Head of caudate nucleus (tissue), 42 donors: ENCODE data around the gene FAM163B.

Source experiments
- DNase-seq, 42 donors: peaks; one replicate each; pipeline versions ENCODE4 v3.0.0 to v3.0.0-alpha.2; 2020 to 2021; ENCODE audit warnings: mixed read lengths in 7 of 42
- intact Hi-C: fragments of 100-400 bp; cut with DNase I; formaldehyde crosslinking; loops from one replicate; pipeline ENCODE4 v1.15.0; 2022

Gene FAM163B

DNA sequence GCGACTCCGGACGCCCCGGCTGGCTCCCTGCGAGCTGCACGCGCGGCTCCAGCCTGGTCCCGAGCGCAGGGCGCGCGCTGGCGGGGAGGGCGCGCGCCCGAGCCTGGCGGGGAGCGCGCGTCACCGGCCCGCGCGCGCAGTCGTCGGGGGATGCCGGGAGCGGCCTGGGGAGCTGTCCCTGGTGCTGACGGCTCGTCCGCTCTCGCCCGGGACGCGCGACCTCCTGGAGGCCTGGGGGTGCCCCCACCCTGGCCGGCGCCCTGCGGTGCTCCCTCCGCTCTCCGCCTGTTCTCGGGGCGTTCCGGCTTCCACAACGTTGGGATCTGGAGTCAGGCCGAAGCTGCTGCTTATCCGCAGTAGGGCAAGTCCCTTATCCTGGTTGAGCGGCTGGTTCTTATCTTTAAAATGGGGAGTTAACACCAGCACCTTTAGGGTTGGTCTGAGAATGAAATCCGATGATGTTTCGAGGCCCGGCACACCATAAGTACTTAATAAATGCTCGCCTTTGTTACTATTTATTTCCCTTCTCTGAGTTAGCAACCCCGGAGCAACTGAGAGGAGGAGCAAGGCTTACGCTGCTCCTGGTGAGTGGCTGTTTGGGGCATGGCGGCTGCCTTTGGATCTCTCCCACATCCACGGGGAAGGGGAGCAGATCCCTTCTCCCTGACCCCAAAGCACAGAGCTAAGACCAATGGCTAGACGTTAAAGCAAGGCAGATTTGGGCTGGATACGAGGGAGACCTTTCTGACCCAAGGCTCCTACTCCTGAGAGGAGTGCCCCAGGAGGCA lies at the start of gene FAM163B:
TSS of gene FAM163B (minus strand) at position 79 of the 788 bp plus-strand sequence. CDS start 29,166 bp downstream, outside the sequence.
- DNase-seq = peak in 38 of 42 donors; percentile 14 to 76 (median 55)
- intact Hi-C loops = no loop called here

DNA sequence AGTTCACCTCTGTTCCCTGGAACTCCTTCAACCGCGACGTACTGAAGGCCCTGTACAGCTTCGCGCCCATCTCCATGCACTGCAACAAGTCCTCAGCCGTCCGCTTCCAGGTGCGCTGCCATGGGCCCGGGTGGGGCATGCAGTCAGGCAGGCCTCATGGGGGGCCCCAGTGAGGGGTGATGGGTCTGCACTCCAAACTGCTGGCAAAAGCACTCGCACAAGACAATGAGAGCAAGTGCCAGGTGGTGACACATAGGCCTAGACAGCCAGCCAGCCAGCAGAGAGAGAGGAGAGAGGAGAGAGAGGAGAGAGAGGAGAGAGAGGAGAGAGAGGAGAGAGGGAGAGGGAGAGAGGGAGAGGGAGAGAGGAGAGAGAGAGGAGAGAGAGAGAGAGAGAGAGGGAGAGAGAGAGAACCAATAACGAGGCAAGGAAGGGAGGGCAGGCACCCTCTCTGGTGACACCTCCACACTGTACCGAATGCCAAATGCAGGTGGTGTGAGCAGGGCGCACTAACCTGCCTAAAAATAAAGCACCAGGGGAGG lies 48.0 kb upstream of the FAM163B start:
- peak in 23 of 42 donors; percentile 9 to 79 (median 36) for DNase-seq

GRCh38 chr9:133656211-133657119 lies 47.3 kb upstream of the FAM163B start:
- intact Hi-C loops = no loop called here
- DNase-seq = no peak

More for the DNA sequence above, 48.0 kb upstream of the FAM163B start:
- intact Hi-C loops = no loop called here

GRCh38 chr9:133655701-133656100 lies 46.5 kb upstream of the FAM163B start:
- DNase-seq = no peak
- intact Hi-C loops = no loop called here

DNA sequence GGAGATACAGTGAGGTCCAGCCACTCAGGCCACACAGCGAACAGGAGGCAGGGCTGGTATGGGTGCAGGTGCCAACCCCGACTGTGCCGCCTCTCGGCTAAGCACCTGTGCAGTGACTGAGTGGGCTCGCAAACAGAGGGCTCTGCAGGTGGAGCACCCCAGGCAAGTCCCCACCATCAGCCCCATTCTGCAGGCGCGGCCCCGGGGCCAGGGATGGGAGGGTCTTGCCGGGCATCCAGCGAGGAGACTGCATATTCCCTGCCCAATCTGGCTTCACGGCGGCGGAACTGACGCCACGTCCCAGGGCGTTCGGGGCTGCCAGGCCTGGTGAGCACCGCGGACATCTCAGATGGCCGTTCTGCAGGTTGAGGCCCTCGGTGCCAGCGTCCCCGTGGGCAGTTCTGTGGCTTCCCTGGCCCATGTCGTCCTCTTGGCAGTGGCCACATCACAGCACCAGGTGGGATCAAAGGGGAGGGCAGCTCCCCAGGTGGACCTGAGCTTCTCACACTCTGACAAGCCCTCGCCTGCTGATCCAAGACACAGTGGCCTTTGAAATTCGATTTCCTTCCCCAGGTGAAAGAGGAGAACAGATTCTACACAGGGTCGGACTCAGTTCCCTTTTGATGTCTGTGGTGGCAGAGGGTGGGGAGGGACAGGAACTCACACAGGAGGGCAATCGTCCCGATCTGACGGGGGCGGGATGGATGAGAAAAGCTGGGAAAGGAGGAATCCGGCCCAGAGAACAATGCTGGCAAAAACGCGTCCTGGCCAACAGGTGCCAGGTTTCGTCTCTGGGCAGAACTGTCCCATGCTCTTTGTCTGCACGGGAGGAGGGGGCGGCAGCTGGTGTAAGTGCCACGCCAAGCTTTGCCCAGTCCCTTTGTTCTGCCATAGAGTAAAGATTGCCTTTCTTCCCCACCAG lies 45.8 kb upstream of the FAM163B start:
- intact Hi-C loops = no loop called here
- no peak for DNase-seq

- no peak for DNase-seq
- intact Hi-C loops = no loop called here
Observed at GRCh38 chr9:133653638-133654037, 44.4 kb upstream of the FAM163B start.

- DNase-seq = no peak
- intact Hi-C loops = no loop called here
Observed at GRCh38 chr9:133650026-133650425, 40.8 kb upstream of the FAM163B start.

GRCh38 chr9:133649194-133649593 lies 40.0 kb upstream of the FAM163B start:
- intact Hi-C loops = no loop called here
- no peak for DNase-seq

- intact Hi-C loops = no loop called here
- DNase-seq = peak in 32 of 42 donors; percentile 12 to 75 (median 43)
Observed at GRCh38 chr9:133647765-133648469, 38.7 kb upstream of the FAM163B start.

GRCh38 chr9:133647148-133647547 lies 38.0 kb upstream of the FAM163B start:
- DNase-seq = no peak
- intact Hi-C loops = no loop called here

- intact Hi-C loops = no loop called here
Observed at GRCh38 chr9:133645021-133645765, 36.0 kb upstream of the FAM163B start.

DNA sequence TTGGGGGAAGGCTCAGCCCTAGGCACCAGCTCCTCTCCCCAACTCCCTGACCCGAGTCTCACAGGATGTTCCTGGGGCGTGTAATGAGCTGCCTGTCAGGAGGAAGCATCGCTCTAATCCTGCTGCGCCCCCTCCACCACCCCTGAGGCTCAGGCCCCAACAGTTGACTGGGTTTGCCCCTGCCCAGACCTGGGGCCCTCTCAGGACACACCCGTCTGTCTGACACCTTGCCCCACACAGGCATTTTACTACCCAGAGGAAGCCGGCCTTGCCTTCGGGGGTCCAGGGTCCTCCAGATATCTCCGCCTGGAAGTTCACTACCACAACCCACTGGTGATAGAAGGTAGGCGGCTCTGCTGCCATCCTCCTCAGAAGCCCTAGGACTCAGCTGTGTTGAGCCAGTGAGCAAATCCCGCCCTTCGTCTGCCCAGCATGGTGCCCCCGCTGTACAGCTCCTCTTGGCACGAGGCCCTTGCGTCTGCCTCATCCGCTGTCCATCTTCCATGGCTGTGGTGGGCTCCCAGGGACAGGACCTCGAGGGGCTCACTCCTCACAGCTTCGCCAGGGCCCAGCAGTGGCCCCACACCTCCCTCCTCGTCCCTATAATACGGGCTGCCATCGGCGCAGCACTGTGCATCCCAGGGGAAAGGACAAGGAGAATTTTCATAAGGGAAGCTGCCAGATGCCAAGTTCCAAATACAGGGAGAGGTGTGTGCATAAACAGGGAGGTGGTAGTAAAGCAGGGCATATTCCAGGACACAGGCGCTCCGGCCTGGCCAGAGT lies 35.0 kb upstream of the FAM163B start:
- DNase-seq = no peak
- intact Hi-C loops = no loop called here

More at GRCh38 chr9:133645021-133645765, 36.0 kb upstream of the FAM163B start:
- DNase-seq = no peak

DNA sequence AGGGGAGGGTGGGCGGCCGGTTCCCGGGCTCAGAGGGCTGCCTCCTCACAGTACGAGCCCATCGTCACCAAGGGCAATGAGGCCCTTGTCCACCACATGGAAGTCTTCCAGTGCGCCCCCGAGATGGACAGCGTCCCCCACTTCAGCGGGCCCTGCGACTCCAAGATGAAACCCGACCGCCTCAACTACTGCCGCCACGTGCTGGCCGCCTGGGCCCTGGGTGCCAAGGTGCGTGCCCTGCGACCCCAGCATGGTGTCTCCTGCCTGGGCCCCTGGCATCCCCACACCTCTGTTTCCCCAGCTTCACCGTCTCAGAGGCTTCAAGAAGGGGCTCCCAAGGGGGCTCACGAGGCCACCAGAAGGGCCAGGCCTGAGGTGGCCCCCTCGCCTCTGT lies 34.2 kb upstream of the FAM163B start:
- no peak for DNase-seq
- intact Hi-C loops = no loop called here

GRCh38 chr9:133642708-133643361 lies 33.6 kb upstream of the FAM163B start:
- intact Hi-C loops = no loop called here
- no peak for DNase-seq

DNA sequence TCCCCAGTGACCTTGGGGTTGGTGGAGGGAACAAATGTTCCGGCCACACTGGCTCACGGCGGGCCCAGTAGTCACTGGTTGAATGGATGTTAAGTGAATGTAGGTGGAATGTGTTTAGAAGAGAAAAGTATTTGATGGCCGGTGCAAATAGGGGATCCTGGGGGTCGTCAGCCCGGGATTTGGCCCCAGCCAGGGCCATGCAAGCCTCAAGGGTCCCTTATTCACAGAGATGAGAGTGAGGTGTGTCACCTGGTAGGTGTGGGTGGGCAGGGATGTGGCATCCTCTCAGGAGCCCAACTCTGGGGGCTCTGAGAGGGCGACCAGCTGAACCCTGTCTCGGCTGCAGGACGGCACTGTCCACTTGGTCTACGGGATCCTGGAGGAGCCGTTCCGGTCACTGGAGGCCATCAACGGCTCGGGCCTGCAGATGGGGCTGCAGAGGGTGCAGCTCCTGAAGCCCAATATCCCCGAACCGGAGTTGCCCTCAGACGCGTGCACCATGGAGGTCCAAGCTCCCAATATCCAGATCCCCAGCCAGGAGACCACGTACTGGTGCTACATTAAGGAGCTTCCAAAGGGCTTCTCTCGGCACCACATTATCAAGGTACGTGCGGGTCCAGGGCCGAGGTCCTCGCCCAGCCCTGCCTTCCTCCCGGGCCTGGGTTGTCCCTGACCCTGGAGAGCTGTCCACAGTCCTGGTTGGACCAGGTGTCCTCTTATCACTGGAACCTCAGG lies 32.8 kb upstream of the FAM163B start:
- intact Hi-C loops = no loop called here
- no peak for DNase-seq

DNA sequence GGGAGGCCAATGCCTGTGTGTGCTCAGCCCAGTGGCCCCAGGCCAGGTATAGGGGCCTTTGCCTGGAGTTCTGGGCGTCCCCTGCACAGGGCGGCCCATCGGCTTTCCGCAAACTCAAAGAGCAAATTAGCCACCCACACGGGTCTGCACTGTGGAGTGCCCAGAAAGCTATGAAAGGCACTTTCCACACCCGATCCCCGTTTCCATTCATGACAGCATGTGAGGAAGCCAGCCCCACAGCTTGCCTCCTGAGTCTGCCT lies 32.1 kb upstream of the FAM163B start:
- intact Hi-C loops = no loop called here

More for the DNA sequence above, 32.1 kb upstream of the FAM163B start:
- DNase-seq = no peak
